GM15510 (cell line): ENCODE results near the gene RBPJL.

Experiments used
- POLR2A ChIP-seq: IDR thresholded peaks from 3 replicates; pipeline ENCODE4 v1.6.1; 2011; ENCODE audit warnings: borderline replicate concordance; ENCODE audit not compliant: insufficient read length; ENCODE audit errors: extremely low read depth

Gene RBPJL

DNA sequence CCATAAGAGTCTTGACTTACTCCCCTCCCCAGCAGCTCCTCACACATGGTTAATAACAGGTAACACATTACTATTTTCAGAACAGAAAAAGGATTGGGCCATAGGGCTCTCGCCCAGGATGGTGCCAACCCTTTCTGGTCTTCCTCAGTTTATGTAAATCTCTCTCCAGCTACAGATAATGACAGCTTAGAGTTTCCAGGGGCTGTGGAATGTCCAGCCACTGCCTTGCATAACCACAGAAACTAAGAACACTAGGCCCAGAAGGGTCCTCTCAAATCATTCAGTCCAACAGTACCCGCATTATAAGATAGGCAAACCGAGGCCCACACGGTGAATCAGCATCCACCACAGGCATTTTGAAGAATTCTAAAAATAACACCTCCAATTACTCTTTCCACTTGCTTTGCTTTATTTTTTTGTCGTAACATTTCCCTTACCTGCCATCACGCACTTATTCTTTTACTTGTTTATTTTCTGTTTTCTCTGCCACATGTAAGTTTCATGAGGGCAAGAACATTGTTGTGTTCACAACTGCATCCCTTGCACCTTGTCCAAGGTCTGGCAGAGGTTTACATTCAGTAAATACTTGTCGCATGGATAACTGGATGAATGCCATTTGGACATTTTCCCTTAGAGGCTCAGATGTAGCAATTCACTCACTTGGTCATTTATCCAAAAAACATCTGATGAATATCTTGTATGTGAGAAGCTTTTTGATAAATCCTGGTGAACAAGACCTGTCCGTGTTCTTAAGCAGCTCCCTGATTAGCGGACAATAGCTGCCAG is 48.0 kb downstream of the RBPJL start:
- no peak for TF ChIP-seq POLR2A

DNA sequence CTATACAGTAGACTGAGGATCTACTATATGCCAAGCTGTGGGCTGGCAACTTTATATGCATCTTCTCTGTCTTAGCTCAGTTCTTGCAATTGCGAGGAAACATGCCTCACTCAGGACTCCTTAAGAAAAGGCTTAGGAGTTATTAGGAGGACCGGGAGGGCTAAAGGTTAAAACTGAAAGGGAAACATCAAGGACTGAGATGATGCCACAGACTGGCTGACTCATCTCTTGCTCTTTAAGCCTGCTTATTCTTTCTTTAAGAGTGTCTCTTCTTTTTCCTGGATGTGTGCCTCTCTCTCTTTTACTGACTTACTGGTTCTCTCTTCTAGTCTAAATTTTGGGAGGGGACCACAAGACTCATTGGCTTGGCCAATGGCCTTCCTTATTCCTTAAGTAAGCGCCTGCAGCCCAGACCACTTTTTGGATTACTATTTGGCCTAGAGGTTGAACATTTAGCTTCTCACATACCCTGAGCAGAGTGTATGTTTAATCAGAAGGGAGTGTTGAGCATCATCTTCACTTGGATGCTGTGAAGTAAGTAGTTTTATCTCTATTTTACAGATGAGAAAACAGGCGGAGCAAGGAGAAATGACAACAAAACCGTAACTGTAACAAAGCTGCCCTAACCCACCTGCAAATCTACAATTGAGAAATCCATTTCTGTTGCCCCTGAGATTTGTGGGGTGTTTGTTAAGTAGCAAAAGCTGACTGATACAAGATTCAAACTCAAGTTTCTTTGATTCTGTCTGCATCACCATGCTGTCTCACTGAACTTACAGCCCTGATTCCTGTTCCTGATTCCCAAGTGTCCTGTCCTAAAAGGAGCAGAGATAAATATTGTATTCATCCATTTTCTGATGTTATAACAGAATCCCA is 48.8 kb downstream of the RBPJL start:
- TF ChIP-seq POLR2A = no peak

DNA sequence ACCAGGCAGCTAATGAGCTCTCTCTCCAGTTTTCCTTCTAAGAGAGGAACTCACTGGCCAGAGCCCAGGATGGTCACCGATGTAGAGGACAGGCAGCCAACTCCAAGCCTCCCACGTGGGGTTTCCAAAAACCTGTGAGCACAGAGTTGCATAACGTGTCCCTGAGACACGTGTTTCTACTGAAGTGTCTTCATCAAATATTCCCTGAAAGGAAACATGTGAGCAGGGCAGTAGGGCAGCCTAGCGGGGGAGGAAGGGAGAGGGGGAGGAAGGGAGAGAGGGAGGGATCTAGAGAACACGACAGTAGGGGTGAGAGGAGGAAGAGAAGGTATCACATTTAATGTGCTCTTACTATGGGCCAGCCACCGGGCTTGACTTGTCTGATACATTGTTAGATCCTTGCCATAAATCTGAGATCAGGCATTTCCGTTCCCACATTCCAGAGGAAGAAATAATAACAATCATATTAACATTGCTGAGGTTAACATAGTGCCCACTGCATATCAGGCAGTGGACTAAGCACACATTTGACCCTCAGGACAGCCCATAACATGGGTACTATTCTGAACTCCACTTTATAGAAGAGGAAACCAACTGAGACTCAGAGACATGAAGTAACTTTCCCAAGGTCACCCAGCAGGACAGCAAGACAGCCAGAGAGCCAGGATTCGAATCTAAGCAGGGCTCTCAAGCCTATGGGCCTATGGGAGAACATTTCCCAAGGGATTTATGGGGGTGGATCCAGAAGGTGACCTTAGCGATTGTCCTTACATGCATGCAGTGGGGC is 51.8 kb downstream of the RBPJL start:
- TF ChIP-seq POLR2A = no peak

DNA sequence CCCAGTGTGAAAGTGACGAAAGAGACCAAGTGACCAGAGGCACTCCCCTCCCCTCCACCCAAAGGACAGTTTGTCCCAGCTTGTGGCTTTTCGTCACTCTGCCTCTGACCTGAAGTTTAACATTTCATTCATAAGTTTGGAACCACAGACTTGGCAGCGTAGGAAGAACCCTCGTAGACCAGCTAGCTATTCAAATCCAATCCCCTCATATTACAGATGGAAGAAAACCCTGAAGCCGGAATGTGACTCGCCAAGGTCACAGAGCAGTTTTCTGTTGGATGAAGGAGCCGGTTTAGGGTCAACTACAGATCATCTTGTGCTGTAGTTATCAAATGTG is 52.4 kb downstream of the RBPJL start:
- no peak for TF ChIP-seq POLR2A

DNA sequence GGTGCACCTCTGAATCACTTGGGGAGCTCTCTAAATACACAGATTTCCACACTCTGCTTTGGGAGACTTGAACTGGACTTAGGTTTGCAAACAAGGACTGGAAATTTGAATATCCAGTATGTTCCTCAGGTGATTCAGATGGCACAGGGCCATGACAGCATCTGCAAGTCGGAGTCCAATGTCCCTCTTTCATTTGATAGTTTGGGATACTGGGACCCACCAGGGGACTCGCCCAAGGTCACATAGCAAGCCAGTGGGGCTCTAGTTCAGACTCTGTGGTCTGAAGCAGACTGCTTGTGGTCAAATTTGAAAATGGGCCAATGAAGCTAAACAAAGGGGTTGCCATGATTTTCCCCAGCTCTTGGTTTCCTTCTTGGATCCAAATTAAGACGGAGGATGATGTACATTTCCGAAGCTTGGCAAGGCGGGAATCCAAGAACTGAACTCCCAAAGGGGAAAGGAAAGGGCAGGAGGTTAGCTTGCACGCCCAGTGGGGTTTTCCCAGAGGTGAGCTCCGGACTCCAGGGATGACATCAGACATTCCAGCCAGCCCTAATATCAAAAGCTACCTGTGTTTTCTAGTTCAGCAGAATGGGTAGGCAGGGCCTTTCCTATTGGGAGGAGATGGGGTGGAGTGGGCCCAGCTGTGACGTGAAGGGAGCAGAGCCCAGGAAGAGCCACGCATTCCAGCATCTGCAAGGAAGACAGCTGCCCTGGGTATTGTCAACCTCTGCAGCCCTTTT is 52.9 kb downstream of the RBPJL start:
- no peak for TF ChIP-seq POLR2A

DNA sequence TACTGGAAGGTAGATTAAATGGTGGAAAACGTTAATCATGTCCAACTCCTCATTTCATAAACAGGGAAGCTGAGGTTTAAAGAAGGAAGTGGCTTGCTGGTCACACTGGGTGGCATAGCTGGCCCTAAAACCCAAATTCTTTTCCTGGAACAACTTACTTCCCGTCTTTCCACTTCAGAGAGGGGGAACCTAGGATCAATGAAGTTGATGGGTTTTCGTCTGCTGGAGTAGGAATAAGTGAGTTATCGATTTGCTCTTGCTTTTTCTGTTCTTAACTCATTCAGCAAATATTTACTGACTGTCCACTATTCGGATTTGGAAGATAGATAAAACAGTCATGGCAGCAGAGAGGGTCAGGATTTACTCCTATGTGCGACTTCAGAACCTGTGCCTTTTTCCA is 55.2 kb downstream of the RBPJL start:
- TF ChIP-seq POLR2A = no peak

DNA sequence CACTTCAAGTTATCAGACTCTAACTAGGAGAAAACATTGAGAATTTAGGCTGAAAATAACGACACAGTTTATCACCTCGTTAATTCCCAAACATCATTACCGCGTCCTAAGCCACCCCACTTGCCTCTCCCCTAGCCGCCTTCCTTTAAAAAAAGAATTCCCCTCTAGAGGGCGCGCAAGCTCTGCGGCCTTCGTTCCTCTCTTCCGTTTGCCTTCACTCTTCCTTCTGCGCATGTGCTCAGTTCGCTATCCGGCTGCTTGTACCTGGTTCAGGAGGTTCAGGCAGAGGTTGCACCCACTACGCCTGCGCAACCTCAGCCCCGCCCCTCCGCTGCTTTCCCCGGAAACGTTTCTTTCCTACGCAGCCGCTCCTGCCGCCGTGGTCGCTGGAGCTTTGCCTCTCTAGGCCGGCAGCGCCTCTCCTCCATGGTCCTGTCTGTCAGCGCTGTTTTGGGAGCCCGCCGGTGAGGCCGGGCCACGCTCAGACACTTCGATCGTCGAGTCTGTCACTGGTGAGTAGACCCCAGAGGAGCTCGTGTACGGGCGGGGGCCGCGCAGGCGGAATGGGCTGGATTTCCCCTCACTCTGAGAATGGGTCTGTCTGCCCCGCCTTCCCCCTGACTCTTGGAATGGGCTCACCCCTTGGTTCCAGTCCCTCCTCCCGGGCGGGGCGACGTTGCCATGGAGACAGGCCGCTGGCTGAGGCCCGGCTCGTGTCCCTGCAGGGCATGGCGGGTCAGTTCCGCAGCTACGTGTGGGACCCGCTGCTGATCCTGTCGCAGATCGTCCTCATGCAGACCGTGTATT is 56.4 kb downstream of the RBPJL start, which contains the start of gene SYS1:
SYS1 (plus strand) TSS at position 353 of the 807 bp plus-strand sequence; CDS start at position 729, 376 bp downstream.
- TF ChIP-seq POLR2A = peak; percentile 85

DNA sequence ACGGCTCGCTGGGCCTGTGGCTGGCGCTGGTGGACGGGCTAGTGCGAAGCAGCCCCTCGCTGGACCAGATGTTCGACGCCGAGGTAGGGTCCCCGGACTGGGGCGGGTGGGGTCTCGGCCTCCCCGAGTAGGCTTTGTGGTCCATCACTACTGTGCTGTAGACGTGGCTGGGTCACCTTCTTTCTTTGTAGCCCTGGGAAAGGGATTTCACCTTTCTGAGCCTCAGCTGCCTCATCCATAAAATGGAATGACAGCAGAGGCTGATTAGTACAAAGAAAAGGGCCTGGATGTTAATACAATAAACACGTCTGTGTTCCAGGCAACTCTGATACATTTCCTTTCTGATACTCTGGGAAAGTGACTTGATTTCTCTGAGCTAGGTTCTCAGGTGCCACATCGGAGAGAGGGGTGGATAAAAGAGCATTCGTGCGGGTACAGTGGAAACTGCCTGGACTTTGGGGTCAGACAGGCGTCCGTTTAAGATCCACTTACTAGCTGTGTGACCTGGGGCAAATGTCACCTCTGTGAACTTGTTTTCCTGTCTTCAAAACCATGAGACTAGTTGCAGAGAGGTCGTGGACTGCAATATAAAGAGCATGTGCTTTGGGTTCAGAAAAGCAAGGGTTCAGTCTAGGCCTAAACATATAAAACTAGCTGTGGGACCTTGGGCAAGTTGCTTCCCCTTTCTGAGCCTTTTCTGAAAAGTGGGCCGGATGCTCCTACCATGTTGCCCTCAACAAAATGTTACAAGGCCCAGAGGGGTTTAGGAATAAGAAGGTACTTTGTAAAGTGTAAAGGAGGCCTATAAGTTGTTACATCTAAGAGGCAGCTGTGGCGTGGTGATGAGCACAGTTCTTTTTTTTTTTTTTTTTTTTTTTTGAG is 57.2 kb downstream of the RBPJL start:
- TF ChIP-seq POLR2A = no peak

DNA sequence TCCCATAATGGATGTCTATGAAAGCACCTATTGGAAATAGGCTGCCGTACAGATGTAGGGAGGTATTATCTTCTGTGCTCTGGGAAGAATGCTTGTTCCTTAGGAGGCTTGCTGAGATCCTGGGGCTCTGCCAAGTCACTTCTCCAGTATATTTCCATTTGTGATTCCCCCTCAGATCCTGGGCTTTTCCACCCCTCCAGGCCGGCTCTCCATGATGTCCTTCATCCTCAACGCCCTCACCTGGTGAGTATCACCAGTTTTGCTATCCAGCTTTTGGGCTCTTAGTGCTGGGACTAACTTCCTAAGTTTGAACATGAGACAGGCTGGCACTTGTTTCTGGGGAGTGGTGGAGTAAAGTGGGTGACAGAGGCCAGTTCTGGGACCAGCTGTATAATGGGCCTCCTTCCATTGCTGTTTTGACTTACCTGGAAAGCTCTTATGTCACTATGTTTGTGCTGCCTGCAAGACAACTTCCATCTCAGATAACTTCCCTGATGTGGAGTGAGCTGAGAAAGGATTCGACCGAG is 58.9 kb downstream of the RBPJL start:
- no peak for TF ChIP-seq POLR2A

DNA sequence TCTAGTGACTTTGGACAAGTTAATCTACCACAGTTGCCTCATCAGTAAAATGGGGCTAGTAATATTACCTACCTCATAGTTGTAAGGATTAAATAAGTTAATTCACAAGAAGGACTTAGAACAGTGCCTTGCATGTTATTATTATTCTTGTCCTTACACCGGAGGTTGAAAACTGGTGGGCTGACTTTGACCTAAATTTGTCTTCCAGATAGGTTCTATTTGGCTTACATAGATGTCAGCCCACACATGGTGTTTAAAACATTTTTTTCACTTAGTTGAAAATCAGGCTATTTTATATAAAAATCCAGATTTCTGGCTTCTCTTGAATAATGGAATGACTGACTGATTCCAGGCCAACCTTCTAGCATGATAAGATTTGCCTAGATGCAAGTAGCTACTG is 59.6 kb downstream of the RBPJL start:
- no peak for TF ChIP-seq POLR2A

DNA sequence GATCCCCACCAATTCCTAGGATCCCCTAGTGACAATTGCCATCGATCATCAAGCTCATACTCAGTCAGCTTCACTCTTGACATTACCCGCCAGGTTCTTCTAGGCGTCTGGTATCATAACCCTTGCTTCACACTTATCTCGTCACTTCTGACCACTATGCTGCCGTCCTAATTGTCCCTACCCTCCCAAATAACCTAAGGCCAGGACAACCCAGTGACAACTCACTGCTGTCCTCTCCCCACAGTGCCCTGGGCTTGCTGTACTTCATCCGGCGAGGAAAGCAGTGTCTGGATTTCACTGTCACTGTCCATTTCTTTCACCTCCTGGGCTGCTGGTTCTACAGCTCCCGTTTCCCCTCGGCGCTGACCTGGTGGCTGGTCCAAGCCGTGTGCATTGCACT is 60.0 kb downstream of the RBPJL start:
- no peak for TF ChIP-seq POLR2A

DNA sequence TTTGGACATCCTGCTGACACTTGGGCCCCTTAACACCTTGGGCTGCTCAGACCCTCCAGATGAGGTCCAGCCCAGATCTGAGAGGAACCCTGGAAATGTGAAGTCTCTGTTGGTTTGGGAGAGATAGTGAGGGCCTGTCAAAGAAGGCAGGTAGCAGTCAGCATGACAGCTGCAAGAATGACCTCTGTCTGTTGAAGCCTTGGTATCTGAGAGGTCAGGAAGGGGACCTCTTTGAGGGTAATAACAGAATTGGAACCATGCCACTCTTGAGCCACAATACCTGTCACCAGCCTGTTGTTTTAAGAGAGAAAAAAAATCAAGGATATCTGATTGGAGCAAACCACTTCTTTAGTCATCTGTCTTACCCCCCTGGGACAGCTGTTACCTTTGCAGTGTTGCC is 60.5 kb downstream of the RBPJL start:
- TF ChIP-seq POLR2A = no peak
